Peyer's patch (tissue), 4 donors: Measurements from ENCODE around the gene SSU72. TPM values are rescaled to one million over a fixed set of nuclear protein-coding genes. Genes with fewer than 3 reads are reported as not detected.
"Not testable (repeated sequence)": the region's sequence is repeated elsewhere in the genome, so short reads cannot be mapped to it uniquely, and the experiment has no call there.

Experiments
- DNase-seq, 3 donors: peaks; one replicate each; pipeline ENCODE4 v3.0.0-alpha.2; 2017 to 2019
- H3K27ac ChIP-seq, 4 donors: fragments of 200-600 bp; sonication (generic); one replicate each; pipeline ENCODE4 v1.5.1; 2016 to 2019
- H3K27me3 ChIP-seq, 2 donors: fragments of 200-600 bp; sonication (generic); one replicate each; pipeline ENCODE4 v1.5.1; 2019
- H3K36me3 ChIP-seq, 3 donors: fragments of 200-600 bp; sonication (generic); one replicate each; pipeline ENCODE4 v1.5.1; 2016 to 2019
- H3K4me1 ChIP-seq, 4 donors: fragments of 200-600 bp; sonication (generic); one replicate each; pipeline ENCODE4 v1.5.1; 2016 to 2019
- H3K4me3 ChIP-seq, 4 donors: fragments of 200-600 bp; sonication (generic); 1 replicate in 3 of 4; 2 replicates in 1 of 4; pipeline ENCODE4 v1.5.1; 2016 to 2019; ENCODE audit warnings: mild to moderate bottlenecking in 1 of 4
- H3K9me3 ChIP-seq, 4 donors: fragments of 200-600 bp; sonication (generic); one replicate each; pipeline ENCODE4 v1.5.1; 2016 to 2019; ENCODE audit warnings: mild to moderate bottlenecking in 1 of 4
- CTCF ChIP-seq, 6 experiments: fragments of 450-650 bp in 4 of 6; fragments of 200-600 bp in 2 of 6; sonication (generic) in 1 of 6; IDR thresholded peaks; one replicate each; pipeline ENCODE4 v1.5.1; 2017 to 2019; ENCODE audit warnings: antibody characterized with exemption in 6 of 6, mild to moderate bottlenecking in 3 of 6, moderate library complexity in 1 of 6
- POLR2A ChIP-seq, 2 donors: fragments of 450-650 bp; IDR thresholded peaks; one replicate each; pipeline ENCODE4 v1.5.1; 2017; ENCODE audit warnings: antibody characterized with exemption in 2 of 2, mild to moderate bottlenecking in 2 of 2, moderate library complexity in 2 of 2
- total RNA-seq, 4 donors: library from RNA; depleted of rRNA; stranded (reverse); fragments of >200 nt; gene quantifications; one replicate each; pipeline ENCODE4 v1.1.0, GENCODE V29; 2016

The SSU72 gene
- total RNA-seq, 4 donors from 2014 or later = 146 to 182 (median 163) TPM

- TF ChIP-seq CTCF (IDR thresholded peaks at IDR 0.05) (no peak), POLR2A (IDR thresholded peaks at IDR 0.05) (no peak)
- H3K4me3 ChIP-seq = no peak overlapping the region
- H3K27ac ChIP-seq = no peak overlapping the region
- no peaks in the 10 kb centered on the region for H3K27me3 ChIP-seq
- H3K36me3 ChIP-seq = peaks cover 0 to 56% (median 0%) of the 10 kb centered on the region in 3 donors
- no peak for DNase-seq
- no peaks in the 10 kb centered on the region for H3K4me1 ChIP-seq
- H3K9me3 ChIP-seq = no peaks in the 10 kb centered on the region
Measured at GRCh38 chr1:1560178-1560577, 14.5 kb downstream of the SSU72 start.

- H3K27ac ChIP-seq = no peak overlapping the region
- no peaks in the 10 kb centered on the region for H3K27me3 ChIP-seq
- H3K36me3 ChIP-seq = peaks cover 0 to 45% (median 0%) of the 10 kb centered on the region in 3 donors
- peaks cover 0 to 5% (median 0%) of the 10 kb centered on the region in 4 donors for H3K4me1 ChIP-seq
- no peaks in the 10 kb centered on the region for H3K9me3 ChIP-seq
- no peak for DNase-seq
- TF ChIP-seq POLR2A (IDR thresholded peaks at IDR 0.05) (no peak), CTCF (IDR thresholded peaks at IDR 0.05) (no peak)
- H3K4me3 ChIP-seq = no peak overlapping the region
Measured at GRCh38 chr1:1559066-1559465, 15.6 kb downstream of the SSU72 start.

- Histone ChIP-seq H3K9me3 (no peaks in the 10 kb centered on the region), H3K4me3 (no peak overlapping the region), H3K36me3 (peaks cover 0 to 40% (median 0%) of the 10 kb centered on the region in 3 donors), H3K27ac (no peak overlapping the region), H3K4me1 (peaks cover 0 to 5% (median 0%) of the 10 kb centered on the region in 4 donors), H3K27me3 (no peaks in the 10 kb centered on the region)
- TF ChIP-seq CTCF (IDR thresholded peaks at IDR 0.05) (no peak), POLR2A (IDR thresholded peaks at IDR 0.05) (no peak)
- no peak for DNase-seq
Measured at GRCh38 chr1:1558591-1558990, 16.1 kb downstream of the SSU72 start.

- not testable (repeated sequence) for H3K27ac ChIP-seq, H3K9me3 ChIP-seq, H3K27me3 ChIP-seq, DNase-seq, H3K4me3 ChIP-seq, H3K4me1 ChIP-seq
- peaks cover 0 to 31% (median 0%) of the 10 kb centered on the region in 3 donors for H3K36me3 ChIP-seq
Measured at GRCh38 chr1:1557688-1558087, 17.0 kb downstream of the SSU72 start.

- not testable (repeated sequence) for H3K4me1 ChIP-seq, H3K4me3 ChIP-seq, H3K27me3 ChIP-seq, H3K27ac ChIP-seq, H3K9me3 ChIP-seq, DNase-seq
- peaks cover 0 to 23% (median 0%) of the 10 kb centered on the region in 3 donors for H3K36me3 ChIP-seq
Measured at GRCh38 chr1:1556961-1557360, 17.7 kb downstream of the SSU72 start.

GRCh38 chr1:1556505-1556904 lies 18.2 kb downstream of the SSU72 start:
- Histone ChIP-seq H3K27ac (no peak overlapping the region), H3K4me3 (no peak overlapping the region), H3K36me3 (peaks cover 0 to 19% (median 0%) of the 10 kb centered on the region in 3 donors), H3K4me1 (peaks cover 0 to 5% (median 0%) of the 10 kb centered on the region in 4 donors), H3K9me3 (no peaks in the 10 kb centered on the region), H3K27me3 (no peaks in the 10 kb centered on the region)
- TF ChIP-seq CTCF (IDR thresholded peaks at IDR 0.05) = no peak
- TF ChIP-seq POLR2A (IDR thresholded peaks at IDR 0.05) = no peak
- DNase-seq = no peak
